Endothelial cell of umbilical vein (primary cell): ENCODE measurements around the gene STK17B. TPM values are rescaled to one million over a fixed set of nuclear protein-coding genes. Genes with fewer than 3 reads are reported as not detected.

Source experiments
- BruUV-seq: library from RNA; stranded (reverse); fragments of 400-500 nt; replicated peaks from 2 replicates; lab custom pipeline; 2021; lab: Mats Ljungman, UMichigan
- CTCF ChIA-PET: fragments of 300-600, 350-600 bp; sonication (Branson Sonifier 250); formaldehyde crosslinking; loops from one replicate; lab custom pipeline; 2021; ENCODE audit warnings: antibody characterized with exemption, inconsistent platforms; lab: Charles Lee
- POLR2A ChIA-PET: fragments of 300-600, 350-600 bp; sonication (Branson Sonifier 250); formaldehyde crosslinking; loops from one replicate; lab custom pipeline; 2021; ENCODE audit warnings: antibody characterized with exemption, inconsistent platforms; lab: Charles Lee
- DNase-seq: peaks from one replicate; pipeline ENCODE4 v3.0.0-alpha.2; 2011; ENCODE audit warnings: low read depth, low spot score
- FAIRE-seq: peaks from 2 replicates; lab custom pipeline; 2011; peaks lifted over from hg19 to GRCh38; lab: Jason Lieb, UNC
- H2AFZ ChIP-seq: 2 replicates; pipeline ENCODE4 v1.6.0; 2012; ENCODE audit warnings: low read depth, low read length, control low read depth, inconsistent platforms
- H3K27ac ChIP-seq: 2 replicates; pipeline ENCODE4 v1.5.1; 2011; ENCODE audit warnings: low read depth, mild to moderate bottlenecking, control low read depth, low read length, moderate library complexity; ENCODE audit not compliant: insufficient read depth
- H3K27me3 ChIP-seq, 2 experiments: 2 replicates each; pipeline versions ENCODE4 v1.6.0 to v1.6.1; 2011; ENCODE audit warnings: low read length in 2 of 2, mixed read lengths in 1 of 2; ENCODE audit not compliant: control insufficient read depth in 2 of 2, insufficient read depth in 2 of 2
- H3K36me3 ChIP-seq, 2 experiments: 2 replicates in 1 of 2; 3 replicates in 1 of 2; pipeline ENCODE4 v1.5.1; 2011; ENCODE audit warnings: low read length in 2 of 2, mild to moderate bottlenecking in 1 of 2, moderate library complexity in 1 of 2; ENCODE audit not compliant: control insufficient read depth in 2 of 2, insufficient read depth in 2 of 2; ENCODE audit errors: extremely low read depth in 1 of 2
- H3K4me1 ChIP-seq: 3 replicates; pipeline ENCODE4 v1.5.1; 2011; ENCODE audit warnings: mild to moderate bottlenecking, low read length; ENCODE audit not compliant: control insufficient read depth, insufficient read depth; ENCODE audit errors: extremely low read depth
- H3K4me2 ChIP-seq: 2 replicates; pipeline ENCODE4 v1.6.1; 2011; ENCODE audit warnings: low read length, control low read depth, mixed read lengths; ENCODE audit not compliant: insufficient read depth
- H3K4me3 ChIP-seq, 3 experiments: fragments of 200-600 bp in 1 of 3; sonication (generic), shearing (Covaris generic) in 1 of 3; replicated peaks in 1 of 3; 2 replicates each; pipeline ENCODE4 v1.5.1; 2011 to 2016; ENCODE audit warnings: control low read depth in 3 of 3, low read length in 3 of 3, mild to moderate bottlenecking in 2 of 3, inconsistent platforms in 1 of 3, low read depth in 1 of 3, moderate library complexity in 1 of 3; ENCODE audit not compliant: insufficient read depth in 1 of 3
- H3K79me2 ChIP-seq: 2 replicates; pipeline ENCODE4 v1.6.0; 2012; ENCODE audit warnings: low read length, inconsistent platforms; ENCODE audit not compliant: control insufficient read depth, insufficient read depth
- H3K9ac ChIP-seq: replicated peaks from 2 replicates; pipeline ENCODE3; 2011; ENCODE audit warnings: low read length, control low read depth; ENCODE audit not compliant: insufficient read depth; ENCODE audit errors: extremely low read depth
- H3K9me1 ChIP-seq: replicated peaks from 3 replicates; pipeline ENCODE4 v1.6.0; 2011; ENCODE audit warnings: mild to moderate bottlenecking, low read length; ENCODE audit not compliant: control insufficient read depth, insufficient read depth; ENCODE audit errors: extremely low read depth
- H3K9me3 ChIP-seq: replicated peaks from 2 replicates; pipeline ENCODE4 v1.5.1; 2012; ENCODE audit warnings: low read length, inconsistent platforms; ENCODE audit not compliant: control insufficient read depth, insufficient read depth
- H4K20me1 ChIP-seq: replicated peaks from 2 replicates; pipeline ENCODE3; 2011; ENCODE audit warnings: mild to moderate bottlenecking, low read length; ENCODE audit not compliant: control insufficient read depth, insufficient read depth; ENCODE audit errors: extremely low read depth
- CTCF ChIP-seq, 2 donors: IDR thresholded peaks; 1 replicate in 1 of 2; 2 replicates in 1 of 2; pipeline ENCODE4 v1.5.1; 2011; ENCODE audit warnings: low read length in 2 of 2, mild to moderate bottlenecking in 2 of 2, moderate library complexity in 2 of 2, control low read depth in 1 of 2, inconsistent platforms in 1 of 2, low read depth in 1 of 2; ENCODE audit not compliant: insufficient read depth in 1 of 2; ENCODE audit errors: extremely low read depth in 1 of 2
- EZH2 ChIP-seq: IDR thresholded peaks from 2 replicates; pipeline ENCODE4 v1.6.1; 2012; ENCODE audit warnings: borderline replicate concordance, low read depth, mild to moderate bottlenecking, moderate library complexity, low read length, inconsistent platforms; ENCODE audit not compliant: severe bottlenecking
- FOS ChIP-seq: IDR thresholded peaks from 2 replicates; pipeline ENCODE4 v1.6.1; 2011; ENCODE audit warnings: mild to moderate bottlenecking, low read length, moderate library complexity, borderline replicate concordance; ENCODE audit not compliant: insufficient read depth
- GATA2 ChIP-seq: IDR thresholded peaks from 2 replicates; pipeline ENCODE4 v1.7.0; 2011; ENCODE audit warnings: low read depth, mild to moderate bottlenecking, moderate library complexity, mixed read lengths, low read length; ENCODE audit not compliant: insufficient read length, insufficient read depth
- JUN ChIP-seq: IDR thresholded peaks from 2 replicates; pipeline ENCODE4 v1.6.1; 2011; ENCODE audit warnings: borderline replicate concordance, low read depth; ENCODE audit not compliant: insufficient read length, insufficient read depth
- MYC ChIP-seq: IDR thresholded peaks from one replicate; pipeline ENCODE4 v1.6.1; 2011; ENCODE audit warnings: mild to moderate bottlenecking, low read depth, low read length
- POLR2A ChIP-seq: IDR thresholded peaks from 2 replicates; pipeline ENCODE4 v1.6.1; 2012; ENCODE audit warnings: low read depth, mild to moderate bottlenecking, control low read depth, low read length
- POLR2AphosphoS5 ChIP-seq: IDR thresholded peaks from 2 replicates; pipeline ENCODE4 v1.6.1; 2012; ENCODE audit warnings: low read depth, mild to moderate bottlenecking, control low read depth, low read length, moderate library complexity; ENCODE audit not compliant: insufficient read depth
- dilution Hi-C: fragments of 300-500 bp; cut with MboI; formaldehyde crosslinking; loops from one replicate; pipeline ENCODE4 v1.15.0; 2019; ENCODE audit warnings: low sequenced_read_pairs; ENCODE audit not compliant: extremely low pct_ligation_motif_present
- intact Hi-C: fragments of 100-400 bp; cut with micrococcal nuclease; formaldehyde crosslinking; loops from one replicate; pipeline ENCODE4 v1.10.0; 2022
- polyA plus RNA-seq, 4 experiments: library from polyadenylated mRNA; depleted of rRNA in 3 of 4; stranded (reverse) in 3 of 4; unstranded in 1 of 4; fragments of >200 nt; gene quantifications; 2 replicates each; pipeline versions ENCODE4 v1.2.1 to v1.2.3, GENCODE V29; 2011 to 2012; ENCODE audit warnings: missing spikeins in 1 of 4
- total RNA-seq: library from RNA; stranded (reverse); gene quantifications from 2 replicates; pipeline ENCODE4 v1.2.3, GENCODE V29; 2021
- TF ChIP-seq, protein P1 (sequence below): IDR thresholded peaks from 2 replicates; pipeline ENCODE4 v1.6.1; 2011; ENCODE audit not compliant: insufficient read depth, insufficient read length

STK17B gene
- total and polyA plus RNA-seq, 2 donors (not counting 3 experiments of a cell fraction or from before 2014, with no cell fraction given): 2.5 to 16.6 TPM

- Histone ChIP-seq H4K20me1 (no peaks in the 10 kb centered on the region), H3K36me3 (peaks cover 2 to 26% of the 10 kb centered on the region in 2 experiments), H3K9ac (no peak overlapping the region), H3K4me3 (no peak overlapping the region), H3K9me1 (peaks cover under 1% of the 10 kb centered on the region), H2AFZ (no peak overlapping the region), H3K79me2 (no peaks in the 10 kb centered on the region), H3K27ac (no peak overlapping the region), H3K4me2 (no peak overlapping the region), H3K27me3 (no peaks in the 10 kb centered on the region), H3K4me1 (peaks cover 15% of the 10 kb centered on the region), H3K9me3 (no peaks in the 10 kb centered on the region)
- DNase-seq (peak; percentile 12), FAIRE-seq (no peak)
- no TSS peak for BruUV-seq
- TF ChIP-seq JUN (no peak), GATA2 (no peak), FOS (no peak), EZH2 (no peak), CTCF (IDR thresholded peaks at IDR 0.05; ENCODE audit: extremely low read depth in 1 of 2, insufficient read depth in 1 of 2, low read depth in 1 of 2, low read length in 2 of 2) (no peak), POLR2A (no peak), MYC (no peak), POLR2AphosphoS5 (no peak)
- TF ChIP-seq, protein P1, sequence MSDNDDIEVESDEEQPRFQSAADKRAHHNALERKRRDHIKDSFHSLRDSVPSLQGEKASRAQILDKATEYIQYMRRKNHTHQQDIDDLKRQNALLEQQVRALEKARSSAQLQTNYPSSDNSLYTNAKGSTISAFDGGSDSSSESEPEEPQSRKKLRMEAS: no peak
- ChIA-PET POLR2A (no interaction called here), CTCF (interaction anchor here (1.4 to 1.5 kb wide), 2 partner anchors 18 to 24 kb away, joined by 3 read pairs; no protein-coding TSS in a partner anchor)
- intact Hi-C loops: no loop called here
- dilution Hi-C loops: no loop called here
Measured at GRCh38 chr2:196206804-196207203, 35.4 kb upstream of the STK17B start.
